Measurements from ENCODE around the gene FGFR2. TPM values are rescaled to one million over a fixed set of nuclear protein-coding genes. Genes with fewer than 3 reads are reported as not detected.

FGFR2 gene
- total RNA-seq, 1 donor from 2014 or later = 15.3 TPM

- Mint-ChIP-seq H3K36me3 (ENCODE audit: low read depth, unreplicated experiment) (no peaks in the 10 kb centered on the region), H3K4me1 (ENCODE audit: unreplicated experiment) (peaks cover 12% of the 10 kb centered on the region), H3K27me3 (ENCODE audit: unreplicated experiment) (peaks cover 13% of the 10 kb centered on the region), H3K4me3 (ENCODE audit: unreplicated experiment) (no peak overlapping the region), H3K27ac (ENCODE audit: unreplicated experiment) (peak overlapping the region; percentile 48), H3K9me3 (ENCODE audit: unreplicated experiment) (no peaks in the 10 kb centered on the region)
- TF ChIP-seq CTCF (IDR thresholded peaks at IDR 0.05; ENCODE audit: unreplicated experiment) = no peak
- no peak for DNase-seq (ENCODE audit: low spot score)
These were observed 12.6 kb upstream of the FGFR2 start for GRCh38 chr10:121610798-121611323.

GRCh38 chr10:121609426-121610380, 11.5 kb upstream of the FGFR2 start:
- Mint-ChIP-seq H3K4me3 (ENCODE audit: unreplicated experiment) (no peak overlapping the region), H3K9me3 (ENCODE audit: unreplicated experiment) (no peaks in the 10 kb centered on the region), H3K27ac (ENCODE audit: unreplicated experiment) (no peak overlapping the region), H3K4me1 (ENCODE audit: unreplicated experiment) (peaks cover 4% of the 10 kb centered on the region), H3K27me3 (ENCODE audit: unreplicated experiment) (peaks cover 13% of the 10 kb centered on the region), H3K36me3 (ENCODE audit: low read depth, unreplicated experiment) (no peaks in the 10 kb centered on the region)
- no peak for DNase-seq (ENCODE audit: low spot score)
- no peak for TF ChIP-seq CTCF (IDR thresholded peaks at IDR 0.05; ENCODE audit: unreplicated experiment)

GRCh38 chr10:121608469-121609190, 10.4 kb upstream of the FGFR2 start:
- Mint-ChIP-seq H3K4me3 (ENCODE audit: unreplicated experiment) (no peak overlapping the region), H3K9me3 (ENCODE audit: unreplicated experiment) (no peaks in the 10 kb centered on the region), H3K36me3 (ENCODE audit: low read depth, unreplicated experiment) (no peaks in the 10 kb centered on the region), H3K27me3 (ENCODE audit: unreplicated experiment) (peaks cover 8% of the 10 kb centered on the region), H3K4me1 (ENCODE audit: unreplicated experiment) (peaks cover 3% of the 10 kb centered on the region), H3K27ac (ENCODE audit: unreplicated experiment) (no peak overlapping the region)
- DNase-seq (ENCODE audit: low spot score) = peak; percentile 63
- peak; percentile 91 for TF ChIP-seq CTCF (IDR thresholded peaks at IDR 0.05; ENCODE audit: unreplicated experiment)

GRCh38 chr10:121607310-121608055, 9.2 kb upstream of the FGFR2 start:
- no peak for TF ChIP-seq CTCF (IDR thresholded peaks at IDR 0.05; ENCODE audit: unreplicated experiment)
- Mint-ChIP-seq H3K4me1 (ENCODE audit: unreplicated experiment) (peaks cover 3% of the 10 kb centered on the region), H3K4me3 (ENCODE audit: unreplicated experiment) (no peak overlapping the region), H3K27ac (ENCODE audit: unreplicated experiment) (no peak overlapping the region), H3K27me3 (ENCODE audit: unreplicated experiment) (peaks cover 7% of the 10 kb centered on the region), H3K36me3 (ENCODE audit: low read depth, unreplicated experiment) (no peaks in the 10 kb centered on the region), H3K9me3 (ENCODE audit: unreplicated experiment) (no peaks in the 10 kb centered on the region)
- DNase-seq (ENCODE audit: low spot score) = no peak
